Left lung (tissue), 10 donors: ENCODE measurements around the gene WWC2. TPM values are rescaled to one million over a fixed set of nuclear protein-coding genes. Genes with fewer than 3 reads are reported as not detected.

Source experiments
- ATAC-seq: fragments of 200-7000 bp; cut with Tn5 transposase; one replicate; pipeline ENCODE4 v1.9.1; 2020; ENCODE audit warnings: moderate library complexity
- DNase-seq, 4 donors: peaks; one replicate each; pipeline ENCODE4 v3.0.0-alpha.2; 2013 to 2020
- H3K27ac ChIP-seq, 2 donors: fragments of 200-600 bp; sonication (generic) in 1 of 2; one replicate each; pipeline versions ENCODE4 v1.5.0 to v1.8.0; 2020 to 2021
- H3K27me3 ChIP-seq, 2 donors: fragments of 200-600 bp; sonication (generic) in 1 of 2; one replicate each; pipeline versions ENCODE4 v1.5.0 to v1.8.0; 2020 to 2021
- H3K36me3 ChIP-seq, 2 donors: fragments of 200-600 bp; sonication (generic) in 1 of 2; one replicate each; pipeline versions ENCODE4 v1.5.0 to v1.8.0; 2020 to 2021
- H3K4me1 ChIP-seq, 2 donors: fragments of 200-600 bp; one replicate each; pipeline ENCODE4 v1.8.0; 2021
- H3K4me3 ChIP-seq, 2 donors: fragments of 200-600 bp; sonication (generic) in 1 of 2; one replicate each; pipeline versions ENCODE4 v1.5.0 to v1.8.0; 2020 to 2021; ENCODE audit warnings: mild to moderate bottlenecking in 1 of 2
- H3K9me3 ChIP-seq, 2 donors: fragments of 200-600 bp; sonication (generic) in 1 of 2; one replicate each; pipeline versions ENCODE4 v1.5.0 to v1.8.0; 2020 to 2021
- CTCF ChIP-seq, 2 donors: fragments of 200-600 bp; sonication (generic) in 1 of 2; IDR thresholded peaks; one replicate each; pipeline versions ENCODE4 v1.5.0 to v1.8.0; 2021; ENCODE audit warnings: antibody characterized with exemption in 2 of 2
- intact Hi-C, 2 donors: fragments of 100-400 bp; cut with DNase I; formaldehyde crosslinking; loops; one replicate each; pipeline versions ENCODE4 v1.11.2 to v1.14.2; 2022
- polyA plus RNA-seq, 6 donors: library from polyadenylated mRNA; unstranded; fragments of 120-200 nt; gene quantifications; one replicate each; pipeline ENCODE4 v1.2.1, GENCODE V29; 2013; ENCODE audit not compliant: insufficient read length in 6 of 6
- total RNA-seq, 2 donors: library from RNA; stranded (reverse); fragmentation: NEBNext Ultra II Directional; extraction: Animal tissue kit (Norgen Biotek cat#: 25700); gene quantifications; one replicate each; pipeline ENCODE4 v1.2.1, GENCODE V29; 2021
- donor health status: DM: no; HTN: yes; CAD: no.
- donor health status: DM: no; HTN: no; CAD: no.

Gene WWC2
- total and polyA plus RNA-seq, 8 donors: 39.6 to 96.9 (median 52.3) TPM

DNA sequence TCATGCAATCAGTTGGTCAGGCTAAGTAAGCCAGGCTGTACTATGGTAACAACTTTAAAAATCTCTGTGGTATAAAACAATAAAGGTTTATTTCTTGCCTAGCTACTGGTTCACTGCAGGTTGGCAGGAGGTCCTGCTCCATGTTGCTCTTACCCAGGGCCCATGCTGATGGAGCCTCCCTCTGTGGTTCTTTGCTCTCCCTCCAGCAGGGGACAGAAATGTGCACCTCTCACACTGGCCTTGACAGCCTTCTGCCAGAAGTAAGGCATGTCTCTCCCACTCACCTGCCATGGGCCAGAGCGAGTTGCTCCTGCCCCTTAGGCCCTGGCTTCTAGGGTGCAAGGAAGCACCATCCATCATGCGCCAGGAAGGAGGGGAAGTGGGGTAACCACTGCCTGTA lies 189.9 kb downstream of the WWC2 start:
- H3K27ac ChIP-seq: no peak overlapping the region

DNA sequence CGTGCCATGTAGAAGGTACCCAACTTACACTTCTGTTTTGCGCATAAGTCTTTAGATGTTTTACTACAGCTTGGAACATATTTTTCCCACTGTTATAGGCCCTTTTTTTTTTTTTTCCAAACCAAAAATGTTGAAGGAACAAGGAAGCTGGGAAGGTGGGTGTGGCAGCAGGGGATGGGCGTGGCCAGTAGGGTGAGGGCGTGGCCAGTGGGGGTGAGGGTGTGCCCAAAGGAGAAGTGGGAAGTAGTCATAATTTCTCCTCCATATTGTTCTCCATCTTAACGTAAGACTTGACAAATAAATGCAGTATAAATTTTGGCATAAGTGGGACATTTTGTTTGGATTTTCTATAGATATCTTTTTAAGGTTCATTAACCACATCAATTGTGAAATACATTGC lies 190.6 kb downstream of the WWC2 start:
- H3K4me1 ChIP-seq: no peaks in the 10 kb centered on the region
- TF ChIP-seq CTCF (IDR thresholded peaks at IDR 0.05): no peak
- no peak overlapping the region for H3K27ac ChIP-seq
- H3K4me3 ChIP-seq: no peak overlapping the region
- no peaks in the 10 kb centered on the region for H3K27me3 ChIP-seq
- ATAC-seq: no peak
- peaks cover 0 to 53% of the 10 kb centered on the region in 2 donors for H3K36me3 ChIP-seq
- DNase-seq: no peak
- H3K9me3 ChIP-seq: no peaks in the 10 kb centered on the region
- intact Hi-C loops: no loop called here

More for the DNA sequence above, 189.9 kb downstream of the WWC2 start:
- Histone ChIP-seq H3K4me1 (no peaks in the 10 kb centered on the region), H3K4me3 (no peak overlapping the region), H3K27me3 (no peaks in the 10 kb centered on the region), H3K36me3 (peaks cover 0 to 59% of the 10 kb centered on the region in 2 donors), H3K9me3 (no peaks in the 10 kb centered on the region)
- no peak for TF ChIP-seq CTCF (IDR thresholded peaks at IDR 0.05)
- ATAC-seq (no peak), DNase-seq (no peak)
- intact Hi-C loops: no loop called here

DNA sequence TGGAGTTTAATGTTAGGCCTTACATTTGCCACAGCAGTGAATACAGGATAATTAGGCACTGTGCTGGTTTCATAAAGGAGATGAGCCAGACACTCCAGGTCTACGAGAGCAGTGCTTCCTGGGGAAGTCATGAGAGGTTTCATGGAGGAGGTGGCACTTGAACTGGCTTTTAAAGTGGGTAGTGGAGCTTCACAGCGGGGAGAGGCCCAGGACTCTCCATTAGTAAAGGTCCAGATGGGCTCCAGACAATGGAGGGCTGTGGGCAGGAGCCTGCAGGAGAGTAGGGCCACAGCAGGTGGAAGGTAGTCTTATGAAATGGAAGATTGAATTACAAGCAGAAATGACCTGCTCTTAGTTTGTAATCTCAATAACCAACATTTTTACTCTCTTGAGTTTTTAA lies 192.0 kb downstream of the WWC2 start:
- DNase-seq (no peak), ATAC-seq (no peak)
- H3K9me3 ChIP-seq: no peaks in the 10 kb centered on the region
- H3K4me3 ChIP-seq: no peak overlapping the region
- H3K27ac ChIP-seq: no peak overlapping the region
- peaks cover 0 to 47% of the 10 kb centered on the region in 2 donors for H3K36me3 ChIP-seq
- H3K27me3 ChIP-seq: no peaks in the 10 kb centered on the region
- H3K4me1 ChIP-seq: no peaks in the 10 kb centered on the region
- TF ChIP-seq CTCF (IDR thresholded peaks at IDR 0.05): no peak
- intact Hi-C loops: no loop called here

- Histone ChIP-seq H3K27ac (no peak overlapping the region), H3K4me3 (no peak overlapping the region), H3K27me3 (no peaks in the 10 kb centered on the region), H3K36me3 (peaks cover 0 to 27% of the 10 kb centered on the region in 2 donors), H3K9me3 (no peaks in the 10 kb centered on the region), H3K4me1 (no peaks in the 10 kb centered on the region)
- ATAC-seq: no peak
- TF ChIP-seq CTCF (IDR thresholded peaks at IDR 0.05): no peak
- no peak for DNase-seq
- intact Hi-C loops: no loop called here
Measured at GRCh38 chr4:183295711-183296110, 196.7 kb downstream of the WWC2 start.

GRCh38 chr4:183297675-183298074 lies 198.6 kb downstream of the WWC2 start:
- no peaks in the 10 kb centered on the region for H3K4me1 ChIP-seq
- H3K27me3 ChIP-seq: no peaks in the 10 kb centered on the region
- no peak for ATAC-seq
- no peak for TF ChIP-seq CTCF (IDR thresholded peaks at IDR 0.05)
- H3K9me3 ChIP-seq: no peaks in the 10 kb centered on the region
- no peak for DNase-seq
- H3K4me3 ChIP-seq: no peak overlapping the region
- peaks cover 0 to 27% of the 10 kb centered on the region in 2 donors for H3K36me3 ChIP-seq
- no peak overlapping the region for H3K27ac ChIP-seq
- intact Hi-C loops: no loop called here
